Naive thymus-derived CD8-positive, alpha-beta T cell (primary cell): Measurements from ENCODE around the gene ZNF263. TPM values are rescaled to one million over a fixed set of nuclear protein-coding genes. Genes with fewer than 3 reads are reported as not detected.

Source experiments
- ATAC-seq, 2 donors: fragments of 150-1000 bp; cut with Tn5 transposase in 1 of 2; sonication (Bioruptor Pico), chemical (Tn5 transposase) in 1 of 2; 1 replicate in 1 of 2; 2 replicates in 1 of 2; pipeline ENCODE4 v1.10.0; 2021; ENCODE audit warnings: mild to moderate bottlenecking in 2 of 2, moderate library complexity in 2 of 2
- POLR2A ChIA-PET: fragments of 350-600 bp; sonication (Branson Sonifier 250); formaldehyde crosslinking; loops from one replicate; lab custom pipeline; 2021; ENCODE audit warnings: antibody characterized with exemption; lab: Charles Lee
- DNase-seq, 10 donors: peaks; one replicate each; pipeline versions ENCODE4 v3.0.0 to v3.0.0-alpha.2; 2020 to 2022
- H3K27ac Mint-ChIP-seq, 10 donors: one replicate each; pipeline ENCODE4 v1.8.0; 2020 to 2022; ENCODE audit warnings: mild to moderate bottlenecking in 10 of 10, mixed read lengths in 10 of 10, moderate library complexity in 4 of 10, inconsistent platforms in 1 of 10
- H3K27me3 Mint-ChIP-seq, 5 donors: one replicate each; pipeline ENCODE4 v1.8.0; 2021 to 2022; ENCODE audit warnings: mixed read lengths in 5 of 5
- H3K36me3 Mint-ChIP-seq, 3 donors: one replicate each; pipeline ENCODE4 v1.8.0; 2020 to 2022; ENCODE audit warnings: mixed read lengths in 3 of 3, mild to moderate bottlenecking in 2 of 3, inconsistent platforms in 1 of 3
- H3K4me1 Mint-ChIP-seq, 4 donors: one replicate each; pipeline ENCODE4 v1.8.0; 2021 to 2022; ENCODE audit warnings: mixed read lengths in 4 of 4
- H3K4me3 Mint-ChIP-seq, 10 donors: one replicate each; pipeline ENCODE4 v1.8.0; 2020 to 2022; ENCODE audit warnings: mild to moderate bottlenecking in 10 of 10, mixed read lengths in 10 of 10, moderate library complexity in 6 of 10, inconsistent platforms in 1 of 10
- H3K9me3 Mint-ChIP-seq, 9 donors: one replicate each; pipeline ENCODE4 v1.8.0; 2020 to 2022; ENCODE audit warnings: mixed read lengths in 9 of 9, mild to moderate bottlenecking in 3 of 9, inconsistent platforms in 1 of 9, moderate library complexity in 1 of 9
- polyA plus RNA-seq, 3 donors: library from polyadenylated mRNA; unstranded; fragments of 300-500 nt; fragmentation: Illumina TruSeq; gene quantifications; one replicate each; pipeline ENCODE4 v1.2.3, GENCODE V29; 2021
- total RNA-seq, 8 experiments: library from RNA in 2 of 8; stranded (reverse) in 2 of 8; gene quantifications; one replicate each; pipeline ENCODE4 v1.2.3 and lab custom pipeline; 2021 to 2026

ZNF263 gene
- total and polyA plus RNA-seq, 5 experiments from 2014 or later, result 33.9 to 62.2 (median 54.2) TPM

GRCh38 chr16:3295783-3296182 is 12.5 kb downstream of the ZNF263 start:
- Mint-ChIP-seq H3K4me3 (peak overlapping the region in 1 of 10 donors; percentile 29), H3K27me3 (no peaks in the 10 kb centered on the region), H3K9me3 (peaks cover 18 to 89% (median 67%) of the 10 kb centered on the region in 9 donors), H3K36me3 (peaks cover 36 to 73% (median 54%) of the 10 kb centered on the region in 3 donors), H3K27ac (no peak overlapping the region), H3K4me1 (peaks cover 0 to 9% (median 0%) of the 10 kb centered on the region in 4 donors)
- ATAC-seq, result no peak
- POLR2A ChIA-PET, result interaction anchor here (0.5 to 1.3 kb wide), 3 partner anchors 13 to 113 kb away, joined by 3 to 6 read pairs (median 4); no protein-coding TSS in a partner anchor
- no peak for DNase-seq

DNA sequence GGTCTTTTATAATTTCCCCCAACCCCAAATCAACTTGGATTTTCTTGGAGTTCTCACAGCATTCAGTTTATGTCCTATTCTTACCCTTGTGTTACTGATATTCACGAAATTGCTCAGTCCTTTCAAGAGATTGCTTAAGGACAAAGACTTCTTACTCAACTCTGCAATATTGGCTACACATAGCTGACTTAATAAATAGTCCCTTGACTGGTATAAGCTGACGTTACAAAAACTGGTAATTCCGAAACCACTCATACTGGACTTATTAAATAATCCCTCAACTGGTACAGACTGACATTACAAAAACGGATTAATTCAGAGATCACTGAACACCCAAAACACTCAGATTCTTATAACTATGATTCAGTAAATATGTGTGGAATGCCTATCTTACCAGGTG is 21.1 kb downstream of the ZNF263 start:
- POLR2A ChIA-PET, result interaction anchor here (0.7 to 5.2 kb wide), 18 partner anchors 15 to 280 kb away, joined by 3 to 59 read pairs (median 4); partner anchors contain the start of genes CLUAP1, OR1F1, ZNF174 and ZNF213
- peak overlapping the region; percentile 75 to 90 (median 84) for H3K4me3 Mint-ChIP-seq
- DNase-seq (no peak), ATAC-seq (no peak)
- peak overlapping the region; percentile 37 to 93 (median 80) for H3K27ac Mint-ChIP-seq
- peaks cover 15 to 78% (median 37%) of the 10 kb centered on the region in 9 donors for H3K9me3 Mint-ChIP-seq
- H3K36me3 Mint-ChIP-seq, result peaks cover 44 to 78% (median 44%) of the 10 kb centered on the region in 3 donors
- H3K27me3 Mint-ChIP-seq, result no peaks in the 10 kb centered on the region
- H3K4me1 Mint-ChIP-seq, result peaks cover 9 to 31% (median 20%) of the 10 kb centered on the region in 4 donors

DNA sequence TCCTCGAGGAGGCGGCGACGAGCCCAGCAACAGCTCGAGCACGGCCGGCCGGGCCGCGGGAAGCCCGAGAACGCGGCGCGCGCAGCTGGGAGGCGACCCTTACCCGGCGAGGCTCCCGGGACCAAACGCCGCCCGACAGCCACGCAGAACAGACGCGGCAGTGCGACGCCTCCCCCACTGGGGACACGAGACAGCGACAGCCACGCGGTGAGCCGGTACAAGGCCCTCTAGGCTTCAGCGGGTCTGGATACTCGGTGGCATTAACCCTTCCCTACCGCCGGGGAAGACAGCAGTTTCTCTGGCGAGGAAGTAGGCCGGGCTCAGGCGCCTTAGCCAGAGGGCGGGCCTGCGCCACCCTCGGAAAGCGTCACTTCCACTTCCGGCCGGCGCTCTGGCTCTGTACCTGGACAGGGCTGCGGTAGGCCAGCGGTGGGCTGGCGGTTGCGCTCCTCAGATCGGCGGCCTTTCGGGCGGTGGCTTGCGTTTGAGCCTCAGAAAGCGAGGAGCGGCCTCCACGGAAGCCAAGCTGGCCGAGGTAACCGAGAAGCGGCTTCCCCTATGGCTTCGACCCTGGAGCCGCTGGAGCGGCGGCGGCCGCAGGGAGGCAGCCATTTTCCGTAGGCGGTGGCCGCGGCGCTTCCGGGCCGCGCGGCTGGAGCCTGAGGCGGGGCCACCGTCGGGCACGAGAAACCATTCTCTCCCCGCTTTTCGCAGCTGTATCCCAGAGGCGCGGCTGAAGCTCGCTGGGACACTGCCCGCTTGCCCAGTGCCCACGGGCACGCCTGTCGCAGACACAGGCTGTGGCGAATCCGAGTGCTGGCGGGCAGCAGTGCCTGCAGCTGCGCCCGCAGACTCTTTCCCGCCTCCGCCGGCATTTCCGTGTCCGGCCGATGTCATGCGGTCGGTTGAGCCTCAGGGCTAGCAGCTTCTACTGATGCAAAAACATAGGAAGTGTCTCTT is 22.1 kb downstream of the ZNF263 start, which contains the start of the genes TIGD7 and ZNF75A:
Gene TIGD7, minus strand, starts transcription at position 322 of the 960 bp plus-strand sequence. CDS start 4,816 bp downstream, outside the sequence.
Gene ZNF75A, plus strand, starts transcription at position 389 of the 960 bp plus-strand sequence. CDS start 2,932 bp downstream, outside the sequence.
- H3K4me1 Mint-ChIP-seq, result peaks cover 9 to 31% (median 20%) of the 10 kb centered on the region in 4 donors
- H3K36me3 Mint-ChIP-seq, result peaks cover 34 to 78% (median 48%) of the 10 kb centered on the region in 3 donors
- H3K4me3 Mint-ChIP-seq, result peak within 1 kb of the TSS; percentile 75 to 90 (median 84)
- H3K27me3 Mint-ChIP-seq, result no peaks in the 10 kb centered on the region
- DNase-seq, result peak; percentile 67 to 93 (median 84)
- peaks cover 5 to 79% (median 27%) of the 10 kb centered on the region in 9 donors for H3K9me3 Mint-ChIP-seq
- peak; percentile 93 to 96 for ATAC-seq
- POLR2A ChIA-PET, result interaction anchor here (0.6 to 5.2 kb wide), 25 partner anchors 10 to 281 kb away, joined by 3 to 59 read pairs (median 5); partner anchors contain the start of genes CLUAP1, OR1F1, ZNF174 and ZNF213
- peak within 1 kb of the TSS; percentile 37 to 94 (median 84) for H3K27ac Mint-ChIP-seq

DNA sequence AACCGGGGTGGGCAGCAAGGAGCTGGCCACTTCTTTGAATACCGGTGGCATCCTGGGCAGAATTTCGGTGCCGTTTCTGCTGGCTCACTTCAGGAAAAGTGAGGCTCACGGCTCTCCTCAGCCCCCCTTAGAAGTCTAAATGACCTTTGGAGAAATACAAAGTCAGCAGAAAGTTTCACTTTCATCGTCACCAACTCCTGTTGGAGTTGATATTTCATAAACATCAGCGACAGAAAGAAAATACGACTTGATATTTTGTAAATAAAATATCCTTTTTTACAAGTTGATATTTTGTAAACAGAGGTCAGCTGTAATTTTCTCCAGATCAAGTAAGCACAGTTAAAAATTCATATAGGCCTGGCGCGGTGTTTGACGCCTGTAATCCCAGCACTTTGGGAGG is 22.8 kb downstream of the ZNF263 start:
- H3K27ac Mint-ChIP-seq, result peak overlapping the region; percentile 37 to 94 (median 80)
- peak overlapping the region; percentile 75 to 90 (median 84) for H3K4me3 Mint-ChIP-seq
- no peaks in the 10 kb centered on the region for H3K27me3 Mint-ChIP-seq
- peaks cover 29 to 78% (median 45%) of the 10 kb centered on the region in 3 donors for H3K36me3 Mint-ChIP-seq
- POLR2A ChIA-PET, result interaction anchor here (0.6 to 5.2 kb wide), 14 partner anchors 10 to 152 kb away, joined by 3 to 59 read pairs (median 6); partner anchors contain the start of genes ZNF174, ZNF263 and ZSCAN32
- ATAC-seq, result no peak
- H3K9me3 Mint-ChIP-seq, result peaks cover 0 to 80% (median 23%) of the 10 kb centered on the region in 9 donors
- H3K4me1 Mint-ChIP-seq, result peaks cover 9 to 31% (median 20%) of the 10 kb centered on the region in 4 donors
- no peak for DNase-seq

- Mint-ChIP-seq H3K27me3 (no peaks in the 10 kb centered on the region), H3K9me3 (peaks cover 14 to 99% (median 65%) of the 10 kb centered on the region in 9 donors), H3K4me3 (no peak overlapping the region), H3K27ac (no peak overlapping the region), H3K4me1 (peaks cover 5 to 14% (median 6%) of the 10 kb centered on the region in 4 donors), H3K36me3 (peaks cover 58 to 100% (median 86%) of the 10 kb centered on the region in 3 donors)
- POLR2A ChIA-PET, result no interaction called here
- ATAC-seq, result no peak
- no peak for DNase-seq
Observed at GRCh38 chr16:3311496-3311895, 28.2 kb downstream of the ZNF263 start.

- POLR2A ChIA-PET, result interaction anchor here (0.6 to 4.2 kb wide), 5 partner anchors 12 to 1785 kb away, joined by 3 to 17 read pairs (median 6); partner anchors contain the start of genes TIGD7, ZNF174, ZNF75A and ZSCAN32
- peak overlapping the region in 1 of 10 donors; percentile 14 for H3K4me3 Mint-ChIP-seq
- peak overlapping the region in 1 of 10 donors; percentile 31 for H3K27ac Mint-ChIP-seq
- H3K27me3 Mint-ChIP-seq, result no peaks in the 10 kb centered on the region
- no peak for DNase-seq
- H3K9me3 Mint-ChIP-seq, result peaks cover 21 to 99% (median 65%) of the 10 kb centered on the region in 9 donors
- H3K36me3 Mint-ChIP-seq, result peaks cover 71 to 80% (median 75%) of the 10 kb centered on the region in 3 donors
- peaks cover 0 to 3% (median 1%) of the 10 kb centered on the region in 4 donors for H3K4me1 Mint-ChIP-seq
- ATAC-seq, result no peak
Observed at GRCh38 chr16:3317315-3317999, 34.2 kb downstream of the ZNF263 start.

DNA sequence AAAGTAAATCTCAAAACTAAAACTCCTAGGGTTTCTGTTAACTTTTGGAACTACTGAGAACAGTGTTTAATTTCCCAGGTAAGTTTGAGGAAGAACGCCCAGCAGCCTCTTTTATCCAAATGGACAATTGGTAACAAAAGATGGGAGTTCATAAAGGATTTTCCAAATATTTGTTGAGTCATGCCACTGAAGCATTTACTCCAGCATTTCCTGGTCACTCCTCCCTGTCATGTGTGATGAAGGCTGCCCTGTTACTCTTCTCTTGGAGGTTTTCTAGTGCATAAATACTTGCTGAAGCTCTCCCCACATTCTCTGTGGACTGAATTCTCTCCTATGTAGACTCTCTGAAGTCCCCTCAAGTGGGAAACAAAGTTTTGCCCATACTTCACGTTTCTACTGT is 38.5 kb downstream of the ZNF263 start:
- H3K36me3 Mint-ChIP-seq, result peaks cover 27 to 58% (median 56%) of the 10 kb centered on the region in 3 donors
- H3K4me1 Mint-ChIP-seq, result no peaks in the 10 kb centered on the region
- H3K27me3 Mint-ChIP-seq, result no peaks in the 10 kb centered on the region
- H3K4me3 Mint-ChIP-seq, result no peak overlapping the region
- ATAC-seq (no peak), DNase-seq (no peak)
- peaks cover 7 to 80% (median 43%) of the 10 kb centered on the region in 9 donors for H3K9me3 Mint-ChIP-seq
- H3K27ac Mint-ChIP-seq, result no peak overlapping the region
- POLR2A ChIA-PET, result interaction anchor here (0.9 kb wide), 1 partner anchor 7 kb away, joined by 3 read pairs; no protein-coding TSS in a partner anchor

- ATAC-seq (no peak), DNase-seq (no peak)
- POLR2A ChIA-PET, result no interaction called here
- Mint-ChIP-seq H3K9me3 (peaks cover 2 to 46% (median 30%) of the 10 kb centered on the region in 9 donors), H3K27me3 (no peaks in the 10 kb centered on the region), H3K36me3 (peaks cover 0 to 46% (median 34%) of the 10 kb centered on the region in 3 donors), H3K4me3 (no peak overlapping the region), H3K4me1 (no peaks in the 10 kb centered on the region), H3K27ac (no peak overlapping the region)
Observed at GRCh38 chr16:3327514-3327913, 44.2 kb downstream of the ZNF263 start.

- Mint-ChIP-seq H3K36me3 (peaks cover 0 to 41% (median 30%) of the 10 kb centered on the region in 3 donors), H3K27ac (no peak overlapping the region), H3K4me1 (no peaks in the 10 kb centered on the region), H3K27me3 (no peaks in the 10 kb centered on the region), H3K4me3 (no peak overlapping the region), H3K9me3 (peaks cover 5 to 46% (median 28%) of the 10 kb centered on the region in 9 donors)
- DNase-seq, result no peak
- POLR2A ChIA-PET, result no interaction called here
- no peak for ATAC-seq
Observed at GRCh38 chr16:3328104-3328503, 44.8 kb downstream of the ZNF263 start.

- H3K9me3 Mint-ChIP-seq, result peaks cover 6 to 45% (median 28%) of the 10 kb centered on the region in 9 donors
- H3K4me3 Mint-ChIP-seq, result no peak overlapping the region
- H3K27ac Mint-ChIP-seq, result no peak overlapping the region
- H3K36me3 Mint-ChIP-seq, result peaks cover 3 to 38% (median 25%) of the 10 kb centered on the region in 3 donors
- ATAC-seq (no peak), DNase-seq (no peak)
- H3K4me1 Mint-ChIP-seq, result no peaks in the 10 kb centered on the region
- POLR2A ChIA-PET, result no interaction called here
- H3K27me3 Mint-ChIP-seq, result no peaks in the 10 kb centered on the region
Observed at GRCh38 chr16:3328643-3329042, 45.4 kb downstream of the ZNF263 start.
